CD4-positive, alpha-beta memory T cell (primary cell): Measurements from ENCODE around the gene ADGRL2. TPM values are rescaled to one million over a fixed set of nuclear protein-coding genes. Genes with fewer than 3 reads are reported as not detected.

Experiments
- CTCF ChIA-PET: fragments of 350-600 bp; sonication (Branson Sonifier 250); formaldehyde crosslinking; loops from one replicate; lab custom pipeline; 2021; ENCODE audit warnings: inconsistent platforms; ENCODE audit not compliant: partially characterized antibody; lab: Charles Lee
- POLR2A ChIA-PET: fragments of 350-600 bp; sonication (Branson Sonifier 250); formaldehyde crosslinking; loops from one replicate; lab custom pipeline; 2021; ENCODE audit not compliant: partially characterized antibody; lab: Charles Lee
- DNase-seq, 5 donors: peaks; one replicate each; pipeline versions ENCODE4 v3.0.0 to v3.0.0-alpha.2; 2020 to 2022; ENCODE audit warnings: mixed read lengths in 1 of 5
- H3K27ac ChIP-seq: one replicate; pipeline ENCODE4 v1.7.0; 2013; ENCODE audit warnings: low read depth, low read length
- H3K27me3 ChIP-seq: 2 replicates; pipeline ENCODE4 v1.7.0; 2013; ENCODE audit warnings: mild to moderate bottlenecking, low read length, moderate library complexity; ENCODE audit not compliant: insufficient read depth
- H3K36me3 ChIP-seq: 2 replicates; pipeline ENCODE4 v1.7.0; 2013; ENCODE audit warnings: mild to moderate bottlenecking, low read length, moderate library complexity; ENCODE audit not compliant: insufficient read depth
- H3K4me1 ChIP-seq: 2 replicates; pipeline ENCODE4 v1.7.0; 2013; ENCODE audit warnings: mild to moderate bottlenecking, low read length, moderate library complexity; ENCODE audit not compliant: insufficient read depth
- H3K4me3 ChIP-seq, 2 donors: one replicate each; pipeline ENCODE4 v1.7.0; 2013; ENCODE audit warnings: low read length in 2 of 2, mild to moderate bottlenecking in 1 of 2
- H3K9me3 ChIP-seq, 2 donors: one replicate each; pipeline ENCODE4 v1.7.0; 2013; ENCODE audit warnings: low read length in 2 of 2, control low read depth in 1 of 2; ENCODE audit not compliant: control insufficient read depth in 1 of 2
- H3K27ac Mint-ChIP-seq, 7 donors: one replicate each; pipeline ENCODE4 v1.8.0; 2020 to 2021; ENCODE audit warnings: mixed read lengths in 7 of 7, mild to moderate bottlenecking in 6 of 7, inconsistent platforms in 3 of 7, moderate library complexity in 3 of 7
- H3K27me3 Mint-ChIP-seq, 2 donors: one replicate each; pipeline ENCODE4 v1.8.0; 2020 to 2021; ENCODE audit warnings: mixed read lengths in 2 of 2
- H3K36me3 Mint-ChIP-seq, 2 donors: one replicate each; pipeline ENCODE4 v1.8.0; 2020 to 2021; ENCODE audit warnings: mixed read lengths in 2 of 2, inconsistent platforms in 1 of 2, mild to moderate bottlenecking in 1 of 2
- H3K4me1 Mint-ChIP-seq, 4 donors: one replicate each; pipeline ENCODE4 v1.8.0; 2020 to 2021; ENCODE audit warnings: mixed read lengths in 4 of 4, mild to moderate bottlenecking in 1 of 4
- H3K4me3 Mint-ChIP-seq, 8 donors: one replicate each; pipeline ENCODE4 v1.8.0; 2020 to 2021; ENCODE audit warnings: mixed read lengths in 8 of 8, mild to moderate bottlenecking in 7 of 8, moderate library complexity in 6 of 8, inconsistent platforms in 3 of 8
- H3K9me3 Mint-ChIP-seq, 8 donors: one replicate each; pipeline ENCODE4 v1.8.0; 2020 to 2021; ENCODE audit warnings: mixed read lengths in 8 of 8, mild to moderate bottlenecking in 5 of 8, inconsistent platforms in 3 of 8, moderate library complexity in 1 of 8
- intact Hi-C: fragments of 100-400 bp; cut with micrococcal nuclease; formaldehyde crosslinking; loops from one replicate; pipeline ENCODE4 v1.15.1; 2023
- polyA plus RNA-seq, 2 donors: library from polyadenylated mRNA; unstranded; fragments of 300-500 nt; fragmentation: Illumina TruSeq; gene quantifications; one replicate each; pipeline ENCODE4 v1.2.3, GENCODE V29; 2021
- total RNA-seq, 2 experiments: library from RNA; stranded (reverse); gene quantifications; one replicate each; pipeline ENCODE4 v1.2.3, GENCODE V29; 2021

The ADGRL2 gene
- total and polyA plus RNA-seq, 4 experiments from 2014 or later = not detected

DNA sequence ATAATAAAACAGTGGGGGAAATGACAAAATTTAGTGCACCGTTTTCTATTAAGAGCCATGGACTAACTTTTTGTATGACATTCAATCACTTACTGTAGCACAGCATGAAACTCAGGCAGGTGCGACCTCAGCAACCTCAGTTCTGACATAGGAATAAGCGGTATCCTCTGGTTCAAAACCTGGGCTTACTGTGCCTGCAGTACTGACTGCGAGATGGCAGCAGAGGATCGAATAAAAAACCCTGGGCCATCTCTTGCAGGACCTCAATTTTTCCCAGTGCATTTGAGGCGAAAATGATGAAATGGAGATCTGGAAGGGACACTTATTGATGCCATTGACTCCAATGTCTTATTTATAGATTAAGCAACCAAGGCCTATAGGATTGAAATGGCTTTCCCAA, 214.7 kb downstream of the ADGRL2 start:
- no peaks in the 10 kb centered on the region for H3K36me3 ChIP-seq
- no peaks in the 10 kb centered on the region for H3K27me3 ChIP-seq
- ChIA-PET CTCF (no interaction called here), POLR2A (no interaction called here)
- no peak overlapping the region for H3K27ac ChIP-seq
- Mint-ChIP-seq H3K4me3 (no peak overlapping the region), H3K27ac (no peak overlapping the region), H3K4me1 (no peaks in the 10 kb centered on the region), H3K27me3 (no peaks in the 10 kb centered on the region), H3K9me3 (peaks cover 0 to 15% (median 8%) of the 10 kb centered on the region in 8 donors), H3K36me3 (no peaks in the 10 kb centered on the region)
- intact Hi-C loops = no loop called here
- no peaks in the 10 kb centered on the region for H3K9me3 ChIP-seq
- H3K4me1 ChIP-seq = no peaks in the 10 kb centered on the region
- H3K4me3 ChIP-seq = no peak overlapping the region
- DNase-seq = no peak

GRCh38 chr1:82018319-82018718, 217.6 kb downstream of the ADGRL2 start:
- Mint-ChIP-seq H3K27me3 (no peaks in the 10 kb centered on the region), H3K27ac (no peak overlapping the region), H3K9me3 (peaks cover 0 to 15% (median 8%) of the 10 kb centered on the region in 8 donors), H3K4me1 (no peaks in the 10 kb centered on the region), H3K36me3 (no peaks in the 10 kb centered on the region), H3K4me3 (no peak overlapping the region)
- Histone ChIP-seq H3K36me3 (no peaks in the 10 kb centered on the region), H3K27me3 (no peaks in the 10 kb centered on the region), H3K4me3 (no peak overlapping the region), H3K27ac (no peak overlapping the region), H3K4me1 (no peaks in the 10 kb centered on the region), H3K9me3 (no peaks in the 10 kb centered on the region)
- CTCF ChIA-PET = no interaction called here
- POLR2A ChIA-PET = no interaction called here
- DNase-seq = no peak
- intact Hi-C loops = no loop called here

- H3K4me3 Mint-ChIP-seq = no peak overlapping the region
- no peak overlapping the region for H3K27ac ChIP-seq
- no peaks in the 10 kb centered on the region for H3K36me3 ChIP-seq
- ChIA-PET CTCF (no interaction called here), POLR2A (no interaction called here)
- H3K27ac Mint-ChIP-seq = no peak overlapping the region
- no peaks in the 10 kb centered on the region for H3K9me3 ChIP-seq
- H3K27me3 Mint-ChIP-seq = no peaks in the 10 kb centered on the region
- no peak for DNase-seq
- no peaks in the 10 kb centered on the region for H3K4me1 Mint-ChIP-seq
- intact Hi-C loops = no loop called here
- H3K4me3 ChIP-seq = no peak overlapping the region
- H3K4me1 ChIP-seq = no peaks in the 10 kb centered on the region
- no peaks in the 10 kb centered on the region for H3K36me3 Mint-ChIP-seq
- H3K9me3 Mint-ChIP-seq = peaks cover 0 to 19% (median 10%) of the 10 kb centered on the region in 8 donors
- H3K27me3 ChIP-seq = no peaks in the 10 kb centered on the region
Observed at GRCh38 chr1:82019508-82019907, 218.8 kb downstream of the ADGRL2 start.

DNA sequence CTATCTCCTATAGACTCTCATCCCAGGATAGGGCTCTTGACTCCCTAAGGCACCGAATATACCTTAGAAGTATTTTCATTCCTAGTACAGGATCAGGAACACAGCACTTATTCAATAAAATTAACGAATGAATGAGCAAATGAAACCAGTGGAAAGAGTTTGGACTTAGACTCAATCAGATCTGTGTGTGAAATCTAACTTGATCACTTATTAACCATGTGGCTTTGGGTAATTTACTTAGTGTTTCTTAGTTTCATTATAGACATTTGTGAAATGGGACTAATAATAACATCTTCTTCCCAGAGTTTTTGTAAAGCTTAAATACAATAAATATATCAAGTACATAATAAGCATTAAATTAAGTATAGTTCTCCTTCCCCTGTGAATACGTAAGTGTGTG, 230.1 kb downstream of the ADGRL2 start:
- intact Hi-C loops = no loop called here
- Mint-ChIP-seq H3K4me3 (no peak overlapping the region), H3K4me1 (no peaks in the 10 kb centered on the region), H3K9me3 (peaks cover 0 to 8% (median 3%) of the 10 kb centered on the region in 8 donors), H3K36me3 (no peaks in the 10 kb centered on the region), H3K27ac (no peak overlapping the region), H3K27me3 (no peaks in the 10 kb centered on the region)
- ChIA-PET CTCF (no interaction called here), POLR2A (no interaction called here)
- no peaks in the 10 kb centered on the region for H3K36me3 ChIP-seq
- H3K27ac ChIP-seq = no peak overlapping the region
- no peaks in the 10 kb centered on the region for H3K9me3 ChIP-seq
- no peak overlapping the region for H3K4me3 ChIP-seq
- H3K4me1 ChIP-seq = no peaks in the 10 kb centered on the region
- H3K27me3 ChIP-seq = no peaks in the 10 kb centered on the region
- no peak for DNase-seq

DNA sequence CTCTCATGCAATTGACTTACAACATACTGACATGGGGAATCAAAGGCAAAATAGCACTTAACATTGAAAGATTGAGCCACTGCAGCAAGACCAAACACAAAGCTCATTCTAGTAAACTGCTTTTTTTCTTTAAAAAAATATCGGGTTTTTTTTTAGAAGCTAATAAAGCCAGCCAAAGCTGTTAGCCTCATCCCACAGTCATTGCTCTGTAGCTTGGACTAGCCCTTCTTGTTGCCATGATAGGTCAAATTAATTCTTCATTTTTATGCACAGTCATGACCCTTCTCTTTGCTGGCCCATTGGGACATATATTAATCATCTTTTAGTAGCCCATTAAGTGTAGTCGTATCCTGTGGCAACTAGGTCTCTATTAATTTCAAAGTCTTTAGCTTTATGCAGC, 231.3 kb downstream of the ADGRL2 start:
- Histone ChIP-seq H3K36me3 (no peaks in the 10 kb centered on the region), H3K4me3 (no peak overlapping the region), H3K4me1 (no peaks in the 10 kb centered on the region), H3K27ac (no peak overlapping the region), H3K9me3 (no peaks in the 10 kb centered on the region), H3K27me3 (no peaks in the 10 kb centered on the region)
- peaks cover 0 to 8% (median 3%) of the 10 kb centered on the region in 8 donors for H3K9me3 Mint-ChIP-seq
- ChIA-PET POLR2A (no interaction called here), CTCF (no interaction called here)
- no peak for DNase-seq
- intact Hi-C loops = no loop called here
- H3K27me3 Mint-ChIP-seq = no peaks in the 10 kb centered on the region
- no peak overlapping the region for H3K27ac Mint-ChIP-seq
- no peaks in the 10 kb centered on the region for H3K36me3 Mint-ChIP-seq
- H3K4me3 Mint-ChIP-seq = no peak overlapping the region
- no peaks in the 10 kb centered on the region for H3K4me1 Mint-ChIP-seq

- H3K27ac ChIP-seq = no peak overlapping the region
- no peaks in the 10 kb centered on the region for H3K36me3 ChIP-seq
- H3K9me3 Mint-ChIP-seq = peaks cover 0 to 5% (median 2%) of the 10 kb centered on the region in 8 donors
- POLR2A ChIA-PET = no interaction called here
- no peaks in the 10 kb centered on the region for H3K9me3 ChIP-seq
- H3K27ac Mint-ChIP-seq = no peak overlapping the region
- H3K27me3 ChIP-seq = no peaks in the 10 kb centered on the region
- no peak overlapping the region for H3K4me3 Mint-ChIP-seq
- H3K27me3 Mint-ChIP-seq = no peaks in the 10 kb centered on the region
- no peak for DNase-seq
- H3K4me1 ChIP-seq = no peaks in the 10 kb centered on the region
- no peaks in the 10 kb centered on the region for H3K4me1 Mint-ChIP-seq
- H3K36me3 Mint-ChIP-seq = no peaks in the 10 kb centered on the region
- H3K4me3 ChIP-seq = no peak overlapping the region
- CTCF ChIA-PET = no interaction called here
- intact Hi-C loops = no loop called here
Observed at GRCh38 chr1:82034812-82035211, 234.1 kb downstream of the ADGRL2 start.
